Large intestine (tissue), 3 donors: ENCODE results near the gene ZFAND6. TPM values are rescaled to one million over a fixed set of nuclear protein-coding genes. Genes with fewer than 3 reads are reported as not detected.
"Not testable (repeated sequence)": the region's sequence is repeated elsewhere in the genome, so short reads cannot be mapped to it uniquely, and the experiment has no call there.

Experiments
- DNase-seq, 2 donors: peaks; one replicate each; pipeline versions ENCODE4 v3.0.0 to v3.0.0-alpha.2; 2013
- H3K27ac ChIP-seq: one replicate; pipeline ENCODE4 v1.5.1; 2013; ENCODE audit warnings: low read length
- H3K27me3 ChIP-seq: 2 replicates; pipeline ENCODE4 v1.6.1; 2013; ENCODE audit warnings: low read length; ENCODE audit not compliant: control insufficient read depth, insufficient read depth
- H3K36me3 ChIP-seq: 2 replicates; pipeline ENCODE4 v1.6.1; 2013; ENCODE audit warnings: low read length; ENCODE audit not compliant: control insufficient read depth, insufficient read depth
- H3K4me1 ChIP-seq: one replicate; pipeline ENCODE4 v1.6.1; 2013; ENCODE audit warnings: low read length; ENCODE audit not compliant: control insufficient read depth, insufficient read depth
- H3K4me3 ChIP-seq: one replicate; pipeline ENCODE4 v1.5.1; 2013; ENCODE audit warnings: low read length
- H3K9me3 ChIP-seq: one replicate; pipeline ENCODE4 v1.6.1; 2013; ENCODE audit warnings: mild to moderate bottlenecking, low read depth, low read length, moderate library complexity; ENCODE audit not compliant: control insufficient read depth
- WGBS: methylation state at CpG from one replicate; pipeline ENCODE4 v1.1.5; 2013; ENCODE audit warnings: low lambda C conversion rate; ENCODE audit not compliant: insufficient coverage; 5-methylcytosine and 5-hydroxymethylcytosine counted together
- polyA plus RNA-seq: library from polyadenylated mRNA; unstranded; fragments of 120-200 nt; gene quantifications from one replicate; pipeline ENCODE4 v1.2.1, GENCODE V29; 2013

Gene ZFAND6
- polyA plus RNA-seq, 1 donor, result 86.3 TPM

- no peaks in the 10 kb centered on the region for H3K4me1 ChIP-seq
Observed at GRCh38 chr15:80107774-80108173, 48.3 kb downstream of the ZFAND6 start.

GRCh38 chr15:80109388-80109787 lies 49.9 kb downstream of the ZFAND6 start:
- no peak overlapping the region for H3K27ac ChIP-seq
- 50% methylated on average over 1 of the region's 3 CpGs for WGBS
- H3K4me1 ChIP-seq, result no peaks in the 10 kb centered on the region

More at GRCh38 chr15:80107774-80108173, 48.3 kb downstream of the ZFAND6 start:
- no peaks in the 10 kb centered on the region for H3K27me3 ChIP-seq
- H3K9me3 ChIP-seq, result no peaks in the 10 kb centered on the region
- no CpG with 5 or more reads among the region's 3 CpGs for WGBS
- H3K36me3 ChIP-seq, result peaks cover 8% of the 10 kb centered on the region
- no peak overlapping the region for H3K27ac ChIP-seq
- DNase-seq, result no peak
- no peak overlapping the region for H3K4me3 ChIP-seq

DNA sequence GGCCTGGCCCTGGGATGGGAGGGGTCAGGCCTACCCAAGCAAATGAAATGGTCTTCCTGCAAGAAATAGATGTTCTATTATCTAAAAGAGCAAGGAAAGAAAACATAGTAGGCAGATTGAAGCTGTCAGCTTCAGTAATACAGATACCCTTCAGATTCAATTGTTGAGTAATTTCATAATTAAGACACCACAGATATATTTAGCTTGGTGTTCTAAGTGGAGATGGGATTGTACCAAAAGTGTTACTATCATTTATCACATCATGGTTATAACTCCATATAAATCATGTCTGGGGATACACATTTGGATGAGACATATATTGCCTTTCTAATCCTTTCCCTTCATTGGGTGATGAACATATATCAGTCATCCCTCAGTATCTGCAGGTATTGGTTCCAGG lies 51.4 kb downstream of the ZFAND6 start:
- no peak overlapping the region for H3K27ac ChIP-seq
- no peak overlapping the region for H3K4me3 ChIP-seq
- peaks cover 2% of the 10 kb centered on the region for H3K36me3 ChIP-seq
- no peak for DNase-seq
- H3K4me1 ChIP-seq, result no peaks in the 10 kb centered on the region
- no peaks in the 10 kb centered on the region for H3K27me3 ChIP-seq
- H3K9me3 ChIP-seq, result no peaks in the 10 kb centered on the region

More at GRCh38 chr15:80109388-80109787, 49.9 kb downstream of the ZFAND6 start:
- DNase-seq, result no peak
- no peaks in the 10 kb centered on the region for H3K9me3 ChIP-seq
- H3K4me3 ChIP-seq, result no peak overlapping the region
- no peaks in the 10 kb centered on the region for H3K27me3 ChIP-seq
- H3K36me3 ChIP-seq, result peaks cover 2% of the 10 kb centered on the region

- no peak for DNase-seq
- Histone ChIP-seq H3K27me3 (no peaks in the 10 kb centered on the region), H3K9me3 (no peaks in the 10 kb centered on the region), H3K36me3 (peaks cover 2% of the 10 kb centered on the region), H3K4me1 (no peaks in the 10 kb centered on the region), H3K4me3 (no peak overlapping the region), H3K27ac (no peak overlapping the region)
- no CpG with 5 or more reads among the region's 4 CpGs for WGBS
Observed at GRCh38 chr15:80114114-80114513, 54.6 kb downstream of the ZFAND6 start.

- Histone ChIP-seq H3K27me3 (no peaks in the 10 kb centered on the region), H3K27ac (no peak overlapping the region), H3K36me3 (peaks cover under 1% of the 10 kb centered on the region), H3K9me3 (no peaks in the 10 kb centered on the region), H3K4me1 (no peaks in the 10 kb centered on the region), H3K4me3 (no peak overlapping the region)
- DNase-seq, result no peak
- 100% methylated on average over 1 of the region's 1 CpG for WGBS
Observed at GRCh38 chr15:80115021-80115420, 55.5 kb downstream of the ZFAND6 start.

DNA sequence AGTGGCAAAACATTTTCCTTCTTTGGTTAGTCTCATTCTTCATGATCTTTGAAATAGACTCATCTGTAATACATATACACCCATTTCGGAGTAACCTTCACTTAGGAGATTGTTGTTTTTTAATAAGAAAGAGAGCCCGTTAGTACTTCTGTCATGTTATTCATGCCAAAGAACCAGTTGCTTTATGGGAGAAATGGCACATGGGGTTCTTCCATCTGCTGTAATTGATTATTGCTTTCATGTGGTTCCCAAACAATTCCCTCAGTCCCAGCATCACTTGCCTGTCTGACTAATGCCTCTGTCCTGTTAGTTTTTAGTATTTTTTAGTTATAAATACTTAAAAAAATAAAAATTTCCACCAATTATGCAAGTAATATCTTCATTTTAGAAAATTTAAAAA lies 59.5 kb downstream of the ZFAND6 start:
- no peak for DNase-seq
- H3K4me3 ChIP-seq, result no peak overlapping the region
- 100% methylated on average over 1 of the region's 2 CpGs for WGBS
- peaks cover 15% of the 10 kb centered on the region for H3K36me3 ChIP-seq
- H3K4me1 ChIP-seq, result no peaks in the 10 kb centered on the region
- H3K9me3 ChIP-seq, result no peaks in the 10 kb centered on the region
- no peak overlapping the region for H3K27ac ChIP-seq
- H3K27me3 ChIP-seq, result no peaks in the 10 kb centered on the region

DNA sequence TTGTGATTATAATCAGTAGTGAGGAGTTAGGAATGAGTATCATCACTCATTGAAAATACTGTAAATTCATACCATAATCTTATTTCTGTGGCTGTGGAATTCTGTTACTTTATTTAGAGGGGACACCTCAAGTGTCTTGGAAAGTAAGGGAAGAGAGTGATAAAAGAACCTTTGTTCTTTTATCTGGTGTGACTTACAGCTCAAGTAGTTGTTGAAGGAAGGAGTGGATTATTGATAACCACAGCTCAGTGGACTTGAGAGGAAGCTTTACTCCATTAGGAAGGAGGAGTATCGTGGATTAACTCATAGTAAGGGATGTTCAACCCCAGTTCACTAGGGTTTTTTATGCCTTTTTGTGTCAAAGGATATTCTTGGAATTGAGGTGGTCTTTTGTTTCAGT lies 61.2 kb downstream of the ZFAND6 start:
- H3K36me3 ChIP-seq, result peaks cover 18% of the 10 kb centered on the region
- no peak overlapping the region for H3K4me3 ChIP-seq
- no peaks in the 10 kb centered on the region for H3K4me1 ChIP-seq
- no peak overlapping the region for H3K27ac ChIP-seq
- H3K27me3 ChIP-seq, result no peaks in the 10 kb centered on the region
- H3K9me3 ChIP-seq, result no peaks in the 10 kb centered on the region
- no peak for DNase-seq
- WGBS, result no CpG with 5 or more reads among the region's 1 CpG

GRCh38 chr15:80121546-80121945 lies 62.1 kb downstream of the ZFAND6 start:
- peaks cover 23% of the 10 kb centered on the region for H3K36me3 ChIP-seq
- no peak for DNase-seq
- no peak overlapping the region for H3K4me3 ChIP-seq
- WGBS, result 100% methylated on average over 3 of the region's 4 CpGs
- H3K27ac ChIP-seq, result no peak overlapping the region
- H3K27me3 ChIP-seq, result no peaks in the 10 kb centered on the region
- no peaks in the 10 kb centered on the region for H3K4me1 ChIP-seq
- no peaks in the 10 kb centered on the region for H3K9me3 ChIP-seq

DNA sequence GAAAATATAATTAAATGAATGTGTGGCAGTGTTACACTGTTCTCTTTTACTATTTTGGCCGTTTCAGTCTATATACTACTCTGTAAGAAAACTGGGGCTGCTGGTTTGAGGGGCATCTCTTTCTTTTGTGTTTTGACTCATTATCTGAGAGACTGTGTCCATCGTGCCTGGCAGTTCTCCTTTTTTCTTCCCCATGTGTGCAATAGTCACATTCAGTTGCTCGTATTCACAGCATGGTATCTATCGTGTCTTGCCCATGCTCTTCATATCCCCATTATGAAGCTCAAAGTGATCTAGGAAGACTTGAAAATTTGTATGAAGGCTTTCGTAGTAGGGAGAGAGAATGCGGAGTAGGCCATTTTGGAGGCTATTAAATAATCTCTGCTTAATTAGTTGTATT lies 63.6 kb downstream of the ZFAND6 start:
- Histone ChIP-seq H3K4me3 (no peak overlapping the region), H3K27me3 (no peaks in the 10 kb centered on the region), H3K36me3 (peaks cover 23% of the 10 kb centered on the region), H3K9me3 (no peaks in the 10 kb centered on the region), H3K27ac (no peak overlapping the region), H3K4me1 (no peaks in the 10 kb centered on the region)
- no peak for DNase-seq
- 90% methylated on average over 3 of the region's 6 CpGs for WGBS

DNA sequence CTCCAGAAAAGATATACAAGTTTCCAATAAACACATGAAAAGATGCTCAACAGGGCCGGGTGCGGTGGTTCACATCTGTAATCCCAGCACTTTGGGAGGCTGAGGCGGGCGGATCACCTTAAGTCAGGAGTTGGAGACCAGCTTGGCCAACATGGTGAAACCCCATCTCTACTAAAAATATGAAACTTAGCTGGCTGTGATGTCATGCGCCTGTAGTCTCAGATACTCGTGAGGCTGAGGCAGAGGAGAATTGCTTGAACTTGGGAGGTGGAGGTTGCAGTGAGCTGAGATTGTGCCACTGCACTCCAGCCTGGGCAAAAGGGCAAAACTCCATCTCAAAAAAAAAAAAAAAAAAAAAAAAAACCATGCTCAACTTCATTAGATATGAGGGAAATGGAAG lies 67.8 kb downstream of the ZFAND6 start:
- not testable (repeated sequence) for H3K9me3 ChIP-seq, H3K27ac ChIP-seq, DNase-seq, H3K4me1 ChIP-seq, H3K27me3 ChIP-seq, H3K4me3 ChIP-seq
- WGBS, result no CpG with 5 or more reads among the region's 6 CpGs
- H3K36me3 ChIP-seq, result peaks cover 25% of the 10 kb centered on the region

DNA sequence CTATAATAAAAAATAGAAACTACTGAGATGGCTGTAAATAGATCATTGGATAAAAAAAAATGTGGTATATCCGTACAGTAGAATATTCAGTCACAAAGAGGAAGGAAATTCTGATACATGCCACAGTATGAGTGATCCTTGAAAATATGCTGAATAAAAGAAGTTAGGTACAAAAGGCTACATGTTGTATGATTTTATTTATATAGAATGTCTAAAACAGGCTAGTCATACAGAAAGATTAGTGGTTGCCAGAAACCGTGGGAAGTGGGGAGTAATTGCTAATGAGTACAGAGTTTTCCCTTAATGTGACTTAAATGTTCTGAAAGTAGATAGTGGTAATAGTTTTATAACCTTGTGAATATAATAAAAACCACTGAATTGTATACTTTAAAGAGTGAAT lies 68.4 kb downstream of the ZFAND6 start:
- Histone ChIP-seq H3K27me3 (no peaks in the 10 kb centered on the region), H3K36me3 (peaks cover 27% of the 10 kb centered on the region), H3K27ac (no peak overlapping the region), H3K4me3 (no peak overlapping the region), H3K9me3 (no peaks in the 10 kb centered on the region), H3K4me1 (no peaks in the 10 kb centered on the region)
- WGBS, result 71% methylated on average over 2 of the region's 2 CpGs
- DNase-seq, result no peak
